WTC11 (cell line): ENCODE data around the gene MRPS22.

Experiments used
- CREB1 ChIP-seq: sonication (generic); formaldehyde crosslinking; IDR thresholded peaks from 2 replicates; pipeline ENCODE4 v1.8.0; 2023; ENCODE audit warnings: mild to moderate bottlenecking, missing genetic modification reagents
- CTCF ChIP-seq: fragments of 200-600 bp; IDR thresholded peaks from 2 replicates; pipeline ENCODE4 v1.8.0; 2022; ENCODE audit warnings: antibody characterized with exemption
- IRF2 ChIP-seq: sonication (generic); formaldehyde crosslinking; IDR thresholded peaks from 2 replicates; pipeline ENCODE4 v1.8.0; 2022; ENCODE audit warnings: low read depth, missing genetic modification reagents, borderline replicate concordance
- OVOL2 ChIP-seq: fragments of 250-450 bp; sonication (Bioruptor Pico); IDR thresholded peaks from 2 replicates; pipeline ENCODE4 v1.9.0; 2021; ENCODE audit warnings: mild to moderate bottlenecking, borderline replicate concordance
- SMAD3 ChIP-seq: sonication (generic); formaldehyde crosslinking; IDR thresholded peaks from 2 replicates; pipeline ENCODE4 v1.8.0; 2022; ENCODE audit warnings: missing genetic modification reagents, mild to moderate bottlenecking, borderline replicate concordance
- SMAD4 ChIP-seq: sonication (generic); formaldehyde crosslinking; IDR thresholded peaks from 2 replicates; pipeline ENCODE4 v1.8.0; 2022; ENCODE audit warnings: mild to moderate bottlenecking, missing genetic modification reagents
- SP1 ChIP-seq: sonication (generic); formaldehyde crosslinking; conservative IDR thresholded peaks from 2 replicates; pipeline ENCODE4 v1.8.1; 2022; ENCODE audit warnings: missing genetic modification reagents
- ZBTB21 ChIP-seq: sonication (generic); formaldehyde crosslinking; IDR thresholded peaks from 2 replicates; pipeline ENCODE4 v1.8.1; 2023; ENCODE audit warnings: mild to moderate bottlenecking, missing genetic modification reagents, borderline replicate concordance
- ZNF121 ChIP-seq: sonication (generic); formaldehyde crosslinking; IDR thresholded peaks from 2 replicates; pipeline ENCODE4 v1.8.0; 2023; ENCODE audit warnings: missing genetic modification reagents
- ZNF219 ChIP-seq: sonication (generic); formaldehyde crosslinking; IDR thresholded peaks from 2 replicates; pipeline ENCODE4 v1.8.0; 2023; ENCODE audit warnings: missing genetic modification reagents, mild to moderate bottlenecking, borderline replicate concordance
- ZNF317 ChIP-seq: sonication (generic); formaldehyde crosslinking; IDR thresholded peaks from 2 replicates; pipeline ENCODE4 v1.8.1; 2023; ENCODE audit warnings: low read depth, mild to moderate bottlenecking, moderate library complexity, missing genetic modification reagents, borderline replicate concordance
- ZNF425 ChIP-seq: fragments of 250-450 bp; sonication (Bioruptor Pico); conservative IDR thresholded peaks from 2 replicates; pipeline ENCODE4 v1.9.0; 2021; ENCODE audit warnings: mild to moderate bottlenecking
- TF ChIP-seq, protein P1 (sequence below): sonication (generic); formaldehyde crosslinking; IDR thresholded peaks from 2 replicates; pipeline ENCODE4 v1.8.0; 2023; ENCODE audit warnings: mild to moderate bottlenecking, missing genetic modification reagents

DNA sequence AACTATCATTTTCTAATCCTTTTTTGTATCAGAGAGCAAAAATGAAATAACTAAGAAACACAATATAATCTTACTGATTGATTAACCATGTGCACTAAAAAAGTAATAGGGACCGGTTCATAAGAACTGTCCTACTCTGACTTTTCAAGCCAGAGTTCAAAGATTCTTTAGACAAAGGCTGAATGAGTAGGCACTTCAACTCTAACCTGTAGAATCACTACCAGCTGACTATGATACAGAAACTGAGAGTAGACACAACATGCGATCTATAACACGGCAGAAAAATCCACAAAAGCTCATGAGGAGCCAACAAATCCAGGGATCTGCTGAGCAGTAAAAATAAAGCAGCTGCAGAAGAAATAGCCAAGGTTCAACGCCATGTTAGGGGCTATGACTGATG lies 36.8 kb downstream of the MRPS22 start:
- TF ChIP-seq CTCF, result no peak
- no peak for TF ChIP-seq SMAD4 (CRISPR knock-in tag)
- TF ChIP-seq, protein P1, sequence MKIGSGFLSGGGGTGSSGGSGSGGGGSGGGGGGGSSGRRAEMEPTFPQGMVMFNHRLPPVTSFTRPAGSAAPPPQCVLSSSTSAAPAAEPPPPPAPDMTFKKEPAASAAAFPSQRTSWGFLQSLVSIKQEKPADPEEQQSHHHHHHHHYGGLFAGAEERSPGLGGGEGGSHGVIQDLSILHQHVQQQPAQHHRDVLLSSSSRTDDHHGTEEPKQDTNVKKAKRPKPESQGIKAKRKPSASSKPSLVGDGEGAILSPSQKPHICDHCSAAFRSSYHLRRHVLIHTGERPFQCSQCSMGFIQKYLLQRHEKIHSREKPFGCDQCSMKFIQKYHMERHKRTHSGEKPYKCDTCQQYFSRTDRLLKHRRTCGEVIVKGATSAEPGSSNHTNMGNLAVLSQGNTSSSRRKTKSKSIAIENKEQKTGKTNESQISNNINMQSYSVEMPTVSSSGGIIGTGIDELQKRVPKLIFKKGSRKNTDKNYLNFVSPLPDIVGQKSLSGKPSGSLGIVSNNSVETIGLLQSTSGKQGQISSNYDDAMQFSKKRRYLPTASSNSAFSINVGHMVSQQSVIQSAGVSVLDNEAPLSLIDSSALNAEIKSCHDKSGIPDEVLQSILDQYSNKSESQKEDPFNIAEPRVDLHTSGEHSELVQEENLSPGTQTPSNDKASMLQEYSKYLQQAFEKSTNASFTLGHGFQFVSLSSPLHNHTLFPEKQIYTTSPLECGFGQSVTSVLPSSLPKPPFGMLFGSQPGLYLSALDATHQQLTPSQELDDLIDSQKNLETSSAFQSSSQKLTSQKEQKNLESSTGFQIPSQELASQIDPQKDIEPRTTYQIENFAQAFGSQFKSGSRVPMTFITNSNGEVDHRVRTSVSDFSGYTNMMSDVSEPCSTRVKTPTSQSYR, result no peak
- no peak for TF ChIP-seq SP1 (CRISPR knock-in tag)
- no peak for TF ChIP-seq CREB1 (CRISPR knock-in tag)
- TF ChIP-seq OVOL2 (CRISPR knock-in tag), result no peak
- no peak for TF ChIP-seq ZBTB21
- TF ChIP-seq SMAD3 (CRISPR knock-in tag), result no peak
- TF ChIP-seq IRF2 (CRISPR knock-in tag), result no peak
- no peak for TF ChIP-seq ZNF219
- no peak for TF ChIP-seq ZNF317 (CRISPR knock-in tag)
- no peak for TF ChIP-seq ZNF425
- no peak for TF ChIP-seq ZNF121
